Fibroblast of lung (primary cell): Measurements from ENCODE around the gene USP47. TPM values are rescaled to one million over a fixed set of nuclear protein-coding genes. Genes with fewer than 3 reads are reported as not detected.

ENCODE experiments used
- DNase-seq, 2 donors: peaks; one replicate each; pipeline versions ENCODE4 v3.0.0 to v3.0.0-alpha.2; 2010; ENCODE audit warnings: low read depth in 2 of 2
- H2AFZ ChIP-seq: 2 replicates; pipeline ENCODE4 v1.5.1; 2012; ENCODE audit warnings: low read length, control low read depth, inconsistent platforms
- H3K27ac ChIP-seq: 2 replicates; pipeline ENCODE4 v1.5.1; 2011; ENCODE audit warnings: low read length, control low read depth; ENCODE audit not compliant: insufficient read depth
- H3K27me3 ChIP-seq: 2 replicates; pipeline ENCODE4 v1.5.1; 2011; ENCODE audit warnings: mild to moderate bottlenecking, low read length; ENCODE audit not compliant: control insufficient read depth, insufficient read depth
- H3K36me3 ChIP-seq: 2 replicates; pipeline ENCODE4 v1.5.1; 2011; ENCODE audit warnings: low read length; ENCODE audit not compliant: control insufficient read depth, insufficient read depth
- H3K4me1 ChIP-seq: 2 replicates; pipeline ENCODE4 v1.5.1; 2011; ENCODE audit warnings: low read length; ENCODE audit not compliant: control insufficient read depth, insufficient read depth; ENCODE audit errors: extremely low read depth
- H3K4me2 ChIP-seq: 2 replicates; pipeline ENCODE4 v1.5.1; 2011; ENCODE audit warnings: low read length, control low read depth; ENCODE audit not compliant: insufficient read depth; ENCODE audit errors: extremely low read depth
- H3K4me3 ChIP-seq, 4 experiments: fragments of 200-600 bp in 1 of 4; sonication (generic) in 1 of 4; replicated peaks in 1 of 4; 2 replicates each; pipeline ENCODE4 v1.5.1; 2011 to 2016; ENCODE audit warnings: low read length in 4 of 4, low read depth in 3 of 4, mild to moderate bottlenecking in 3 of 4, control low read depth in 2 of 4, inconsistent platforms in 1 of 4, mixed read lengths in 1 of 4; ENCODE audit not compliant: insufficient read depth in 1 of 4; ENCODE audit errors: control extremely low read depth in 1 of 4
- H3K79me2 ChIP-seq: 2 replicates; pipeline ENCODE4 v1.5.1; 2012; ENCODE audit warnings: mild to moderate bottlenecking, low read length, inconsistent platforms; ENCODE audit not compliant: control insufficient read depth, insufficient read depth
- H3K9ac ChIP-seq: 2 replicates; pipeline ENCODE4 v1.5.1; 2011; ENCODE audit warnings: mild to moderate bottlenecking, low read length, control low read depth; ENCODE audit not compliant: insufficient read depth
- H3K9me3 ChIP-seq: 2 replicates; pipeline ENCODE4 v1.5.1; 2012; ENCODE audit warnings: low read depth, low read length; ENCODE audit not compliant: control insufficient read depth, insufficient read depth
- H4K20me1 ChIP-seq: 2 replicates; pipeline ENCODE4 v1.5.1; 2011; ENCODE audit warnings: low read length; ENCODE audit not compliant: control insufficient read depth, insufficient read depth; ENCODE audit errors: extremely low read depth
- EZH2 ChIP-seq: IDR thresholded peaks from 2 replicates; pipeline ENCODE4 v1.5.1; 2012; ENCODE audit warnings: low read length, control low read depth, mild to moderate bottlenecking; ENCODE audit errors: missing control alignments
- polyA plus RNA-seq, 2 donors: library from polyadenylated mRNA; depleted of rRNA in 1 of 2; stranded (reverse) in 1 of 2; unstranded in 1 of 2; fragments of >200 nt; gene quantifications; 2 replicates each; pipeline ENCODE4 v1.2.1, GENCODE V29; 2011 to 2012; ENCODE audit warnings: missing spikeins in 1 of 2
- total RNA-seq: library from RNA; depleted of rRNA; stranded (reverse); fragments of >200 nt; gene quantifications from 2 replicates; pipeline ENCODE4 v1.2.1, GENCODE V29; 2014
- TF ChIP-seq, protein P1 (sequence below), 2 donors: IDR thresholded peaks in 1 of 2; conservative IDR thresholded peaks in 1 of 2; 1 replicate in 1 of 2; 2 replicates in 1 of 2; pipeline ENCODE4 v1.5.1; 2011 to 2012; ENCODE audit warnings: low read length in 2 of 2, control low read depth in 1 of 2, inconsistent platforms in 1 of 2, low read depth in 1 of 2, mild to moderate bottlenecking in 1 of 2

The USP47 gene
- total and polyA plus RNA-seq, 2 donors (not counting 1 experiment from before 2014, with no cell fraction given), result 40.3 to 162 TPM

DNA sequence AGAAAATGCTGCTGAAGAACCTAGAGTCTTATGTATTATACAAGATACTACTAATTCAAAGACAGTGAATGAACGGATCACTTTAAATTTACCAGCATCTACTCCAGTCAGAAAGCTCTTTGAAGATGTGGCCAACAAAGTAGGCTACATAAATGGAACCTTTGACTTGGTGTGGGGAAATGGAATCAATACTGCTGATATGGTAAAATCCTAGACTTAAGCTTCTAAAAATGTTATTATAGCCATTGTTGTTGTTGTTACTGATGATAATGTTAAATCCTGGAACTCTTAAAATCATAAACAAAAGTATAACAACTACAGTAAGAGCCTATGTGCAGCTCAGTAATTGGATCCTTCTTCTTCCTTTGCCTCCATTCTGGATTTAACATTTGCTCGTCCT lies 38.4 kb downstream of the USP47 start:
- TF ChIP-seq EZH2, result no peak
- TF ChIP-seq, protein P1, sequence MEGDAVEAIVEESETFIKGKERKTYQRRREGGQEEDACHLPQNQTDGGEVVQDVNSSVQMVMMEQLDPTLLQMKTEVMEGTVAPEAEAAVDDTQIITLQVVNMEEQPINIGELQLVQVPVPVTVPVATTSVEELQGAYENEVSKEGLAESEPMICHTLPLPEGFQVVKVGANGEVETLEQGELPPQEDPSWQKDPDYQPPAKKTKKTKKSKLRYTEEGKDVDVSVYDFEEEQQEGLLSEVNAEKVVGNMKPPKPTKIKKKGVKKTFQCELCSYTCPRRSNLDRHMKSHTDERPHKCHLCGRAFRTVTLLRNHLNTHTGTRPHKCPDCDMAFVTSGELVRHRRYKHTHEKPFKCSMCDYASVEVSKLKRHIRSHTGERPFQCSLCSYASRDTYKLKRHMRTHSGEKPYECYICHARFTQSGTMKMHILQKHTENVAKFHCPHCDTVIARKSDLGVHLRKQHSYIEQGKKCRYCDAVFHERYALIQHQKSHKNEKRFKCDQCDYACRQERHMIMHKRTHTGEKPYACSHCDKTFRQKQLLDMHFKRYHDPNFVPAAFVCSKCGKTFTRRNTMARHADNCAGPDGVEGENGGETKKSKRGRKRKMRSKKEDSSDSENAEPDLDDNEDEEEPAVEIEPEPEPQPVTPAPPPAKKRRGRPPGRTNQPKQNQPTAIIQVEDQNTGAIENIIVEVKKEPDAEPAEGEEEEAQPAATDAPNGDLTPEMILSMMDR (conservative IDR thresholded peaks at IDR 0.05 in 1 of 2, IDR thresholded peaks at IDR 0.05 in 1 of 2; ENCODE audit: low read depth in 1 of 2, low read length in 2 of 2), result no peak
- peaks cover 6% of the 10 kb centered on the region for H3K36me3 ChIP-seq
- H4K20me1 ChIP-seq, result peaks cover 1% of the 10 kb centered on the region

DNA sequence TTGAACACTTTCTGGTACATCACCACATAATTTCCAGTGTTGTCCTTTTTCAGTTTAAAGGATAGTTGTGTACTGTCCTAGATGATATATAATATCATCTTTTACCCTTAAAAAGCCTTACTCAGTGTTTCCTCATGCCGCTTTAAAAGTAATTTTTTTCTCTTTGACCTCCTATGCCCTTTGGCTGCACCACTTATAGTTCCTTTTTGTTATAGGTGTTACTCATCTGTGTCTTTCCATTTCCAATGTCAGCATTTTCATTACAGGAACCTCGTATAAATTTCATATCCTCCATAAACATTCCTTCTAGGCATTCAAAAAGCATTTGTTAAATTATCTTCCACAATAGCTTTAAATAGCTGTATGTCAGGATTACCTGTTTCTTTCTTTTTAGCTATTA lies 40.8 kb downstream of the USP47 start:
- no peak overlapping the region for H3K4me2 ChIP-seq
- H2AFZ ChIP-seq, result no peak overlapping the region
- peaks cover 35% of the 10 kb centered on the region for H3K79me2 ChIP-seq
- H3K4me1 ChIP-seq, result no peaks in the 10 kb centered on the region
- peaks cover 10% of the 10 kb centered on the region for H3K36me3 ChIP-seq
- no peak overlapping the region for H3K4me3 ChIP-seq
- DNase-seq, result no peak
- H3K27ac ChIP-seq, result no peak overlapping the region
- H3K9ac ChIP-seq, result no peak overlapping the region
- no peaks in the 10 kb centered on the region for H3K27me3 ChIP-seq
- no peaks in the 10 kb centered on the region for H3K9me3 ChIP-seq
- H4K20me1 ChIP-seq, result peaks cover 1% of the 10 kb centered on the region
- no peak for TF ChIP-seq EZH2
- TF ChIP-seq, protein P1 (conservative IDR thresholded peaks at IDR 0.05 in 1 of 2, IDR thresholded peaks at IDR 0.05 in 1 of 2; ENCODE audit: low read depth in 1 of 2, low read length in 2 of 2), result no peak

More for the DNA sequence above, 38.4 kb downstream of the USP47 start:
- Histone ChIP-seq H3K4me1 (no peaks in the 10 kb centered on the region), H3K27ac (no peak overlapping the region), H3K27me3 (no peaks in the 10 kb centered on the region), H3K9ac (no peak overlapping the region), H3K79me2 (peaks cover 46% of the 10 kb centered on the region), H3K4me3 (no peak overlapping the region), H3K4me2 (no peak overlapping the region), H3K9me3 (no peaks in the 10 kb centered on the region), H2AFZ (no peak overlapping the region)
- DNase-seq, result no peak

DNA sequence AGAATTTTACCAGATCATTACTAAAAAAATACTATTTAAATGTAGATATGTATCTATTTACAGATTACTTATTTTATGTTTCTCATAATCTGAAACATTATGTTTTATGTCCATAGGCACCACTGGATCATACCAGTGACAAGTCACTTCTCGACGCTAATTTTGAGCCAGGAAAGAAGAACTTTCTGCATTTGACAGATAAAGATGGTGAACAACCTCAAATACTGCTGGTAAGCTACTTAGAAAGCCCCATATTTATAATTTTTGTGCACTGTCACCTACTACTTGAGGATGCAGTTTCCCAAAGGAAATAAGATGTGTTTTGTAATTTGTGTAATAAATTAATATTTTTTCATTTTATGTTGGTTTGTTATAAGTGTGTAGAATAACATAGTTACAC lies 42.6 kb downstream of the USP47 start:
- H4K20me1 ChIP-seq, result peaks cover 1% of the 10 kb centered on the region
- no peak overlapping the region for H2AFZ ChIP-seq
- no peak for DNase-seq
- no peak overlapping the region for H3K4me2 ChIP-seq
- H3K36me3 ChIP-seq, result peaks cover 10% of the 10 kb centered on the region
- no peaks in the 10 kb centered on the region for H3K27me3 ChIP-seq
- peaks cover 25% of the 10 kb centered on the region for H3K79me2 ChIP-seq
- H3K9ac ChIP-seq, result no peak overlapping the region
- TF ChIP-seq, protein P1 (conservative IDR thresholded peaks at IDR 0.05 in 1 of 2, IDR thresholded peaks at IDR 0.05 in 1 of 2; ENCODE audit: low read depth in 1 of 2, low read length in 2 of 2), result no peak
- no peak for TF ChIP-seq EZH2
- no peak overlapping the region for H3K4me3 ChIP-seq
- no peak overlapping the region for H3K27ac ChIP-seq
- H3K9me3 ChIP-seq, result no peaks in the 10 kb centered on the region
- H3K4me1 ChIP-seq, result no peaks in the 10 kb centered on the region
